Measurements from ENCODE around the gene PAK4. TPM values are rescaled to one million over a fixed set of nuclear protein-coding genes. Genes with fewer than 3 reads are reported as not detected.

Gene PAK4
- total and polyA plus RNA-seq, 2 of the 8 experiments (the other 6 are each of a cell fraction or from before 2014, with no cell fraction given): 50.7 to 64.4 TPM

GRCh38 chr19:39146091-39146490 lies 20.5 kb downstream of the PAK4 start (continued):
- no peak for TF ChIP-seq CHD7 (IDR thresholded peaks at IDR 0.05; ENCODE audit: insufficient replicate concordance, low read length)
- no peak for TF ChIP-seq BACH1 (IDR thresholded peaks at IDR 0.05; ENCODE audit: low read length)
- TF ChIP-seq, protein P1, sequence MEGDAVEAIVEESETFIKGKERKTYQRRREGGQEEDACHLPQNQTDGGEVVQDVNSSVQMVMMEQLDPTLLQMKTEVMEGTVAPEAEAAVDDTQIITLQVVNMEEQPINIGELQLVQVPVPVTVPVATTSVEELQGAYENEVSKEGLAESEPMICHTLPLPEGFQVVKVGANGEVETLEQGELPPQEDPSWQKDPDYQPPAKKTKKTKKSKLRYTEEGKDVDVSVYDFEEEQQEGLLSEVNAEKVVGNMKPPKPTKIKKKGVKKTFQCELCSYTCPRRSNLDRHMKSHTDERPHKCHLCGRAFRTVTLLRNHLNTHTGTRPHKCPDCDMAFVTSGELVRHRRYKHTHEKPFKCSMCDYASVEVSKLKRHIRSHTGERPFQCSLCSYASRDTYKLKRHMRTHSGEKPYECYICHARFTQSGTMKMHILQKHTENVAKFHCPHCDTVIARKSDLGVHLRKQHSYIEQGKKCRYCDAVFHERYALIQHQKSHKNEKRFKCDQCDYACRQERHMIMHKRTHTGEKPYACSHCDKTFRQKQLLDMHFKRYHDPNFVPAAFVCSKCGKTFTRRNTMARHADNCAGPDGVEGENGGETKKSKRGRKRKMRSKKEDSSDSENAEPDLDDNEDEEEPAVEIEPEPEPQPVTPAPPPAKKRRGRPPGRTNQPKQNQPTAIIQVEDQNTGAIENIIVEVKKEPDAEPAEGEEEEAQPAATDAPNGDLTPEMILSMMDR (IDR thresholded peaks at IDR 0.05; ENCODE audit: control extremely low read depth in 1 of 3, insufficient read depth in 1 of 3, low read depth in 1 of 3, low read length in 3 of 3): no peak
- no peak for TF ChIP-seq HDAC2 (IDR thresholded peaks at IDR 0.05; ENCODE audit: borderline replicate concordance in 1 of 2, low read depth in 2 of 2, low read length in 2 of 2)
- no peak for TF ChIP-seq GTF2F1 (IDR thresholded peaks at IDR 0.05; ENCODE audit: borderline replicate concordance, low read depth, low read length)
- TF ChIP-seq SP2 (IDR thresholded peaks at IDR 0.05; ENCODE audit: low read length): no peak
- no peak for TF ChIP-seq SIX5 (IDR thresholded peaks at IDR 0.05; ENCODE audit: low read depth, low read length)
